ENCODE data around the gene NPW.

DNA sequence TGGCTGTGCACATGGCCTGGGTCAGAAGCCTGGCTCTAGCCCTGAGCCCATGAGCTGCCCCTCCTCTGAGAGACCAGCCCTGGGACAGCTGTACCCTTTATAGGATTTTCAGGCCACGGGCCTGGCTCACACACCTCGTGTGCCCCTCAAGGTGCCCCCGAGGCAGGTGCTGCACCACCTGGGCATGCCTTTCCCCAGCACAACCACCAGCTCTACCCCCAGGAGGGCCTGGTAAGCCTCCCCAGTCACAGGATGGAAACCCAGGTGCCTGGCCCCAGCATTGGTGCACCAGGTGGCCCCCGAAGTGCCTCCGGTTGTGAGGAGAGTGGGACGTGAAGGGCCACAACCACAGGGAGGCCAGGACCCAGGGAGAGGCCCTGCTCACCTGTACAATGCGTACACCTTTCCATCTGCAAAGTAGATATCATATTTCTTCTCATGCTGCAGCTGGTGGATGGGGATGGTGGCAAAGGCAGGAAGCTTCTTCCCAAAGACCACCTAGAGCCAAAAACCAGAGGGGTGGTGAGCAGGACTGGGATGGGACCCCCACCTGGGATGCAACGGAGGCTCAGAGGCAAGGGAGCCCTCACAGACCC is 16.3 kb upstream of the NPW start:
- no peak for TF ChIP-seq EZH2 (IDR thresholded peaks at IDR 0.05)
- no peak for TF ChIP-seq POLR2AphosphoS5 (IDR thresholded peaks at IDR 0.05; ENCODE audit: borderline replicate concordance, low read depth, low read length)
